ENCODE data around the gene ZNF429. TPM values are rescaled to one million over a fixed set of nuclear protein-coding genes. Genes with fewer than 3 reads are reported as not detected.

Gene ZNF429
- total RNA-seq, 2 experiments from 2014 or later: 8.0 to 9.2 TPM

GRCh38 chr19:21463449-21464105 is 41.8 kb upstream of the ZNF429 start:
- ATAC-seq (ENCODE audit: poor library complexity): peak; percentile 90
- Histone ChIP-seq H3K27ac (ENCODE audit: low read depth in 1 of 2, low read length in 2 of 2) (no peak overlapping the region), H3K4me1 (ENCODE audit: insufficient read depth, low read length) (no peaks in the 10 kb centered on the region), H3K36me3 (ENCODE audit: insufficient read depth, low read length) (no peaks in the 10 kb centered on the region), H3K4me3 (ENCODE audit: low read length) (peak overlapping the region; percentile 56), H3K9me3 (ENCODE audit: control insufficient read depth in 1 of 2, insufficient read depth in 1 of 2, low read length in 2 of 2) (peaks cover 4 to 69% of the 10 kb centered on the region in 2 experiments), H3K27me3 (ENCODE audit: control insufficient read depth in 1 of 2, insufficient read depth in 2 of 2, low read length in 2 of 2) (peaks cover 0 to 5% of the 10 kb centered on the region in 2 experiments)
- peak in 5 of 14 experiments; percentile 7 to 54 (median 47) for DNase-seq
- intact Hi-C loops (cut with DNase I, micrococcal nuclease): no loop called here
- Mint-ChIP-seq H3K27me3 (peaks cover 5% of the 10 kb centered on the region), H3K36me3 (ENCODE audit: low read depth) (peaks cover 26% of the 10 kb centered on the region), H3K27ac (no peak overlapping the region), H3K4me1 (ENCODE audit: low read depth) (no peaks in the 10 kb centered on the region), H3K4me3 (peak overlapping the region; percentile 85), H3K9me3 (peaks cover 3% of the 10 kb centered on the region)
- CTCF ChIA-PET: interaction anchor here (0.6 kb wide), 1 partner anchor 1082 kb away, joined by 3 read pairs; no protein-coding TSS in a partner anchor
- TF ChIP-seq CTCF (IDR thresholded peaks at IDR 0.05): no peak
- POLR2A ChIA-PET: interaction anchor here (0.6 to 1.3 kb wide), 2 partner anchors 42 to 782 kb away, joined by 3 to 6 read pairs; partner anchors contain the start of gene ZNF429

GRCh38 chr19:21466627-21467026 is 38.8 kb upstream of the ZNF429 start:
- no peak overlapping the region for H3K27ac Mint-ChIP-seq
- no peaks in the 10 kb centered on the region for H3K9me3 Mint-ChIP-seq
- H3K4me3 Mint-ChIP-seq: no peak overlapping the region
- H3K4me1 ChIP-seq (ENCODE audit: insufficient read depth, low read length): no peaks in the 10 kb centered on the region
- ATAC-seq (ENCODE audit: poor library complexity) (no peak), DNase-seq (no peak)
- peaks cover 19% of the 10 kb centered on the region for H3K36me3 Mint-ChIP-seq (ENCODE audit: low read depth)
- H3K27me3 Mint-ChIP-seq: peaks cover 5% of the 10 kb centered on the region
- no peak for TF ChIP-seq CTCF (IDR thresholded peaks at IDR 0.05)
- ChIA-PET CTCF (no interaction called here), POLR2A (no interaction called here)
- no peaks in the 10 kb centered on the region for H3K4me1 Mint-ChIP-seq (ENCODE audit: low read depth)
- intact Hi-C loops (cut with DNase I, micrococcal nuclease): no loop called here
- H3K27ac ChIP-seq (ENCODE audit: low read depth in 1 of 2, low read length in 2 of 2): no peak overlapping the region
- no peak overlapping the region for H3K4me3 ChIP-seq (ENCODE audit: low read length)
- peaks cover 0 to 5% of the 10 kb centered on the region in 2 experiments for H3K27me3 ChIP-seq (ENCODE audit: control insufficient read depth in 1 of 2, insufficient read depth in 2 of 2, low read length in 2 of 2)
- no peaks in the 10 kb centered on the region for H3K36me3 ChIP-seq (ENCODE audit: insufficient read depth, low read length)
- peaks cover 4 to 41% of the 10 kb centered on the region in 2 experiments for H3K9me3 ChIP-seq (ENCODE audit: control insufficient read depth in 1 of 2, insufficient read depth in 1 of 2, low read length in 2 of 2)

GRCh38 chr19:21468791-21469190 is 36.6 kb upstream of the ZNF429 start:
- peak in 1 of 14 experiments; percentile 5 for DNase-seq
- TF ChIP-seq CTCF (IDR thresholded peaks at IDR 0.05): no peak
- Mint-ChIP-seq H3K27me3 (peaks cover under 1% of the 10 kb centered on the region), H3K4me3 (no peak overlapping the region), H3K27ac (no peak overlapping the region), H3K36me3 (ENCODE audit: low read depth) (peaks cover 6% of the 10 kb centered on the region), H3K4me1 (ENCODE audit: low read depth) (no peaks in the 10 kb centered on the region), H3K9me3 (no peaks in the 10 kb centered on the region)
- Histone ChIP-seq H3K4me3 (ENCODE audit: low read length) (no peak overlapping the region), H3K36me3 (ENCODE audit: insufficient read depth, low read length) (no peaks in the 10 kb centered on the region), H3K9me3 (ENCODE audit: control insufficient read depth in 1 of 2, insufficient read depth in 1 of 2, low read length in 2 of 2) (peaks cover 0 to 26% of the 10 kb centered on the region in 2 experiments), H3K27ac (ENCODE audit: low read depth in 1 of 2, low read length in 2 of 2) (no peak overlapping the region), H3K27me3 (ENCODE audit: control insufficient read depth in 1 of 2, insufficient read depth in 2 of 2, low read length in 2 of 2) (peaks cover 0 to under 1% of the 10 kb centered on the region in 2 experiments), H3K4me1 (ENCODE audit: insufficient read depth, low read length) (no peaks in the 10 kb centered on the region)
- CTCF ChIA-PET: interaction anchor here (0.7 kb wide), 1 partner anchor 15 kb away, joined by 3 read pairs; no protein-coding TSS in a partner anchor
- POLR2A ChIA-PET: no interaction called here
- no peak for ATAC-seq (ENCODE audit: poor library complexity)
- intact Hi-C loops (cut with DNase I, micrococcal nuclease): no loop called here

Data from CD4-positive, alpha-beta T cell (primary cell).